CD4-positive, alpha-beta memory T cell (primary cell): ENCODE results near the gene NIPAL3. TPM values are rescaled to one million over a fixed set of nuclear protein-coding genes. Genes with fewer than 3 reads are reported as not detected.

ENCODE experiments used
- CTCF ChIA-PET: fragments of 350-600 bp; sonication (Branson Sonifier 250); formaldehyde crosslinking; loops from one replicate; lab custom pipeline; 2021; ENCODE audit warnings: inconsistent platforms; ENCODE audit not compliant: partially characterized antibody; lab: Charles Lee
- POLR2A ChIA-PET: fragments of 350-600 bp; sonication (Branson Sonifier 250); formaldehyde crosslinking; loops from one replicate; lab custom pipeline; 2021; ENCODE audit not compliant: partially characterized antibody; lab: Charles Lee
- DNase-seq, 5 donors: peaks; one replicate each; pipeline versions ENCODE4 v3.0.0 to v3.0.0-alpha.2; 2020 to 2022; ENCODE audit warnings: mixed read lengths in 1 of 5
- H3K27ac ChIP-seq: one replicate; pipeline ENCODE4 v1.7.0; 2013; ENCODE audit warnings: low read depth, low read length
- H3K27me3 ChIP-seq: 2 replicates; pipeline ENCODE4 v1.7.0; 2013; ENCODE audit warnings: mild to moderate bottlenecking, low read length, moderate library complexity; ENCODE audit not compliant: insufficient read depth
- H3K36me3 ChIP-seq: 2 replicates; pipeline ENCODE4 v1.7.0; 2013; ENCODE audit warnings: mild to moderate bottlenecking, low read length, moderate library complexity; ENCODE audit not compliant: insufficient read depth
- H3K4me1 ChIP-seq: 2 replicates; pipeline ENCODE4 v1.7.0; 2013; ENCODE audit warnings: mild to moderate bottlenecking, low read length, moderate library complexity; ENCODE audit not compliant: insufficient read depth
- H3K4me3 ChIP-seq, 2 donors: one replicate each; pipeline ENCODE4 v1.7.0; 2013; ENCODE audit warnings: low read length in 2 of 2, mild to moderate bottlenecking in 1 of 2
- H3K9me3 ChIP-seq, 2 donors: one replicate each; pipeline ENCODE4 v1.7.0; 2013; ENCODE audit warnings: low read length in 2 of 2, control low read depth in 1 of 2; ENCODE audit not compliant: control insufficient read depth in 1 of 2
- H3K27ac Mint-ChIP-seq, 7 donors: one replicate each; pipeline ENCODE4 v1.8.0; 2020 to 2021; ENCODE audit warnings: mixed read lengths in 7 of 7, mild to moderate bottlenecking in 6 of 7, inconsistent platforms in 3 of 7, moderate library complexity in 3 of 7
- H3K27me3 Mint-ChIP-seq, 2 donors: one replicate each; pipeline ENCODE4 v1.8.0; 2020 to 2021; ENCODE audit warnings: mixed read lengths in 2 of 2
- H3K36me3 Mint-ChIP-seq, 2 donors: one replicate each; pipeline ENCODE4 v1.8.0; 2020 to 2021; ENCODE audit warnings: mixed read lengths in 2 of 2, inconsistent platforms in 1 of 2, mild to moderate bottlenecking in 1 of 2
- H3K4me1 Mint-ChIP-seq, 4 donors: one replicate each; pipeline ENCODE4 v1.8.0; 2020 to 2021; ENCODE audit warnings: mixed read lengths in 4 of 4, mild to moderate bottlenecking in 1 of 4
- H3K4me3 Mint-ChIP-seq, 8 donors: one replicate each; pipeline ENCODE4 v1.8.0; 2020 to 2021; ENCODE audit warnings: mixed read lengths in 8 of 8, mild to moderate bottlenecking in 7 of 8, moderate library complexity in 6 of 8, inconsistent platforms in 3 of 8
- H3K9me3 Mint-ChIP-seq, 8 donors: one replicate each; pipeline ENCODE4 v1.8.0; 2020 to 2021; ENCODE audit warnings: mixed read lengths in 8 of 8, mild to moderate bottlenecking in 5 of 8, inconsistent platforms in 3 of 8, moderate library complexity in 1 of 8
- intact Hi-C: fragments of 100-400 bp; cut with micrococcal nuclease; formaldehyde crosslinking; loops from one replicate; pipeline ENCODE4 v1.15.1; 2023
- polyA plus RNA-seq, 2 donors: library from polyadenylated mRNA; unstranded; fragments of 300-500 nt; fragmentation: Illumina TruSeq; gene quantifications; one replicate each; pipeline ENCODE4 v1.2.3, GENCODE V29; 2021
- total RNA-seq, 2 experiments: library from RNA; stranded (reverse); gene quantifications; one replicate each; pipeline ENCODE4 v1.2.3, GENCODE V29; 2021

NIPAL3 gene
- total and polyA plus RNA-seq, 4 experiments from 2014 or later: 52.8 to 88.6 (median 63.8) TPM

- Histone ChIP-seq H3K4me1 (peaks cover 19% of the 10 kb centered on the region), H3K4me3 (no peak overlapping the region), H3K36me3 (no peaks in the 10 kb centered on the region), H3K27me3 (no peaks in the 10 kb centered on the region), H3K27ac (no peak overlapping the region), H3K9me3 (no peaks in the 10 kb centered on the region)
- Mint-ChIP-seq H3K4me1 (peaks cover 13 to 23% (median 16%) of the 10 kb centered on the region in 4 donors), H3K27ac (peak overlapping the region in 6 of 7 donors; percentile 3 to 85 (median 47)), H3K9me3 (no peaks in the 10 kb centered on the region), H3K4me3 (peak overlapping the region in 1 of 8 donors; percentile 10), H3K27me3 (no peaks in the 10 kb centered on the region), H3K36me3 (peaks cover 4% of the 10 kb centered on the region in 2 donors)
- ChIA-PET POLR2A (interaction anchor here (1.3 kb wide), 1 partner anchor 184 kb away, joined by 3 read pairs; no protein-coding TSS in a partner anchor), CTCF (interaction anchor here (1.2 to 5.9 kb wide), 4 partner anchors 180 to 235 kb away, joined by 4 to 76 read pairs (median 8); no protein-coding TSS in a partner anchor)
- intact Hi-C loops: no loop called here
- peak in 3 of 5 donors; percentile 14 to 36 (median 19) for DNase-seq
These were observed 30.3 kb upstream of the NIPAL3 start for GRCh38 chr1:24385160-24385940.

GRCh38 chr1:24386241-24386640, 29.4 kb upstream of the NIPAL3 start:
- H3K9me3 ChIP-seq: no peaks in the 10 kb centered on the region
- no peaks in the 10 kb centered on the region for H3K27me3 ChIP-seq
- ChIA-PET POLR2A (interaction anchor here (1.3 kb wide), 1 partner anchor 184 kb away, joined by 3 read pairs; no protein-coding TSS in a partner anchor), CTCF (interaction anchor here (1.2 to 5.9 kb wide), 3 partner anchors 187 to 236 kb away, joined by 4 to 76 read pairs (median 12); no protein-coding TSS in a partner anchor)
- intact Hi-C loops: no loop called here
- no peaks in the 10 kb centered on the region for H3K27me3 Mint-ChIP-seq
- H3K4me1 ChIP-seq: peaks cover 23% of the 10 kb centered on the region
- H3K27ac ChIP-seq: no peak overlapping the region
- H3K36me3 ChIP-seq: no peaks in the 10 kb centered on the region
- DNase-seq: no peak
- no peak overlapping the region for H3K4me3 ChIP-seq
- H3K27ac Mint-ChIP-seq: peak overlapping the region in 1 of 7 donors; percentile 18
- H3K4me3 Mint-ChIP-seq: no peak overlapping the region
- peaks cover 14 to 25% (median 18%) of the 10 kb centered on the region in 4 donors for H3K4me1 Mint-ChIP-seq
- peaks cover 4% of the 10 kb centered on the region in 2 donors for H3K36me3 Mint-ChIP-seq
- H3K9me3 Mint-ChIP-seq: no peaks in the 10 kb centered on the region

- H3K9me3 Mint-ChIP-seq: no peaks in the 10 kb centered on the region
- H3K27me3 Mint-ChIP-seq: no peaks in the 10 kb centered on the region
- H3K4me3 Mint-ChIP-seq: no peak overlapping the region
- H3K4me1 Mint-ChIP-seq: peaks cover 20 to 32% (median 24%) of the 10 kb centered on the region in 4 donors
- Histone ChIP-seq H3K4me1 (peaks cover 30% of the 10 kb centered on the region), H3K36me3 (no peaks in the 10 kb centered on the region), H3K27me3 (no peaks in the 10 kb centered on the region), H3K4me3 (no peak overlapping the region), H3K27ac (no peak overlapping the region), H3K9me3 (no peaks in the 10 kb centered on the region)
- no peak overlapping the region for H3K27ac Mint-ChIP-seq
- ChIA-PET CTCF (interaction anchor here (5.9 kb wide), 1 partner anchor 187 kb away, joined by 76 read pairs; no protein-coding TSS in a partner anchor), POLR2A (no interaction called here)
- no peak for DNase-seq
- H3K36me3 Mint-ChIP-seq: peaks cover 3 to 4% of the 10 kb centered on the region in 2 donors
- intact Hi-C loops: no loop called here
These were observed 28.7 kb upstream of the NIPAL3 start for GRCh38 chr1:24386931-24387330.

- H3K4me1 Mint-ChIP-seq: peaks cover 28 to 40% (median 32%) of the 10 kb centered on the region in 4 donors
- ChIA-PET POLR2A (no interaction called here), CTCF (interaction anchor here (5.9 kb wide), 1 partner anchor 188 kb away, joined by 76 read pairs; no protein-coding TSS in a partner anchor)
- no peak overlapping the region for H3K27ac ChIP-seq
- DNase-seq: no peak
- H3K9me3 Mint-ChIP-seq: no peaks in the 10 kb centered on the region
- H3K27me3 ChIP-seq: no peaks in the 10 kb centered on the region
- no peak overlapping the region for H3K4me3 Mint-ChIP-seq
- peaks cover 38% of the 10 kb centered on the region for H3K4me1 ChIP-seq
- H3K27ac Mint-ChIP-seq: peak overlapping the region in 1 of 7 donors; percentile 72
- peaks cover 3 to 4% of the 10 kb centered on the region in 2 donors for H3K36me3 Mint-ChIP-seq
- H3K9me3 ChIP-seq: no peaks in the 10 kb centered on the region
- intact Hi-C loops: no loop called here
- no peak overlapping the region for H3K4me3 ChIP-seq
- no peaks in the 10 kb centered on the region for H3K27me3 Mint-ChIP-seq
- H3K36me3 ChIP-seq: no peaks in the 10 kb centered on the region
These were observed 27.9 kb upstream of the NIPAL3 start for GRCh38 chr1:24387636-24388175.

- Histone ChIP-seq H3K9me3 (no peaks in the 10 kb centered on the region), H3K27ac (no peak overlapping the region), H3K4me1 (peaks cover 45% of the 10 kb centered on the region), H3K4me3 (no peak overlapping the region), H3K36me3 (no peaks in the 10 kb centered on the region), H3K27me3 (no peaks in the 10 kb centered on the region)
- CTCF ChIA-PET: interaction anchor here (5.9 kb wide), 1 partner anchor 189 kb away, joined by 76 read pairs; no protein-coding TSS in a partner anchor
- H3K4me3 Mint-ChIP-seq: no peak overlapping the region
- intact Hi-C loops: no loop called here
- H3K9me3 Mint-ChIP-seq: no peaks in the 10 kb centered on the region
- POLR2A ChIA-PET: no interaction called here
- H3K36me3 Mint-ChIP-seq: peaks cover 0 to 3% of the 10 kb centered on the region in 2 donors
- peaks cover 34 to 47% (median 38%) of the 10 kb centered on the region in 4 donors for H3K4me1 Mint-ChIP-seq
- H3K27me3 Mint-ChIP-seq: no peaks in the 10 kb centered on the region
- no peak for DNase-seq
- H3K27ac Mint-ChIP-seq: no peak overlapping the region
These were observed 27.2 kb upstream of the NIPAL3 start for GRCh38 chr1:24388331-24388885.

GRCh38 chr1:24389231-24389678, 26.3 kb upstream of the NIPAL3 start:
- Mint-ChIP-seq H3K27ac (peak overlapping the region in 2 of 7 donors; percentile 12 to 31), H3K36me3 (peaks cover 0 to 3% of the 10 kb centered on the region in 2 donors), H3K27me3 (no peaks in the 10 kb centered on the region), H3K4me3 (no peak overlapping the region), H3K4me1 (peaks cover 33 to 44% (median 39%) of the 10 kb centered on the region in 4 donors), H3K9me3 (no peaks in the 10 kb centered on the region)
- intact Hi-C loops: no loop called here
- Histone ChIP-seq H3K9me3 (no peaks in the 10 kb centered on the region), H3K4me3 (no peak overlapping the region), H3K27me3 (no peaks in the 10 kb centered on the region), H3K36me3 (no peaks in the 10 kb centered on the region), H3K27ac (no peak overlapping the region), H3K4me1 (peaks cover 52% of the 10 kb centered on the region)
- DNase-seq: no peak
- CTCF ChIA-PET: interaction anchor here (5.9 kb wide), 1 partner anchor 190 kb away, joined by 76 read pairs; no protein-coding TSS in a partner anchor
- POLR2A ChIA-PET: no interaction called here
